ENCODE results near the gene CLIP1.
"Not testable (repeated sequence)": the region's sequence is repeated elsewhere in the genome, so short reads cannot be mapped to it uniquely, and the experiment has no call there.

DNA sequence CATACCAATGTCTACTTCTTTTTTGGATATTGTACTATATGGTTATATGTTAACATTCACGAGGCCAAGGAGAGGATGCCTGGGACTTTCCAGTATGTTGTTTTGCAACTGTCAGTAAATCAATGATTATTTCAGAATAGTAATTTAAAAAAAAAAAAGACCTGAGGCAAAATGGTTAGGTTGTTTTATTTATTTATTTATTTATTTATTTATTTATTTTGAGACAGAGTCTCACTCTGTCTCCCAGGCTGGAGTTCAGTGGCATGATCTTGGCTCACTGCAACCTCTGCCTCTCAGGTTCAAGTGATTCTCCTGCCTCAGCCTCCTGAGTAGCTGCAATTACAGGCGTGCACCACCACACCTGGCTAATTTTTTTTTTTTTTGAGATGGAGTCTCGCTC, 25.4 kb upstream of the CLIP1 start:
- not testable (repeated sequence) for TF ChIP-seq POLR2AphosphoS5 (IDR thresholded peaks at IDR 0.05; ENCODE audit: insufficient read depth in 1 of 2, low read depth in 1 of 2); POLR2A (IDR thresholded peaks at IDR 0.05)
- TF ChIP-seq, protein P1, sequence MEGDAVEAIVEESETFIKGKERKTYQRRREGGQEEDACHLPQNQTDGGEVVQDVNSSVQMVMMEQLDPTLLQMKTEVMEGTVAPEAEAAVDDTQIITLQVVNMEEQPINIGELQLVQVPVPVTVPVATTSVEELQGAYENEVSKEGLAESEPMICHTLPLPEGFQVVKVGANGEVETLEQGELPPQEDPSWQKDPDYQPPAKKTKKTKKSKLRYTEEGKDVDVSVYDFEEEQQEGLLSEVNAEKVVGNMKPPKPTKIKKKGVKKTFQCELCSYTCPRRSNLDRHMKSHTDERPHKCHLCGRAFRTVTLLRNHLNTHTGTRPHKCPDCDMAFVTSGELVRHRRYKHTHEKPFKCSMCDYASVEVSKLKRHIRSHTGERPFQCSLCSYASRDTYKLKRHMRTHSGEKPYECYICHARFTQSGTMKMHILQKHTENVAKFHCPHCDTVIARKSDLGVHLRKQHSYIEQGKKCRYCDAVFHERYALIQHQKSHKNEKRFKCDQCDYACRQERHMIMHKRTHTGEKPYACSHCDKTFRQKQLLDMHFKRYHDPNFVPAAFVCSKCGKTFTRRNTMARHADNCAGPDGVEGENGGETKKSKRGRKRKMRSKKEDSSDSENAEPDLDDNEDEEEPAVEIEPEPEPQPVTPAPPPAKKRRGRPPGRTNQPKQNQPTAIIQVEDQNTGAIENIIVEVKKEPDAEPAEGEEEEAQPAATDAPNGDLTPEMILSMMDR (IDR thresholded peaks at IDR 0.05), result not testable (repeated sequence)

Measured in vagina (tissue), 2 donors.